HG02623 (cell line): ENCODE results near the gene TNC.
"Not testable (repeated sequence)": the region's sequence is repeated elsewhere in the genome, so short reads cannot be mapped to it uniquely, and the experiment has no call there.

ENCODE experiments used
- ATAC-seq: cut with Tn5 transposase; IDR thresholded peaks from one replicate; pipeline ENCODE4 v1.9.1; 2021; ENCODE audit warnings: moderate library complexity; ENCODE audit not compliant: unreplicated experiment

TNC gene

DNA sequence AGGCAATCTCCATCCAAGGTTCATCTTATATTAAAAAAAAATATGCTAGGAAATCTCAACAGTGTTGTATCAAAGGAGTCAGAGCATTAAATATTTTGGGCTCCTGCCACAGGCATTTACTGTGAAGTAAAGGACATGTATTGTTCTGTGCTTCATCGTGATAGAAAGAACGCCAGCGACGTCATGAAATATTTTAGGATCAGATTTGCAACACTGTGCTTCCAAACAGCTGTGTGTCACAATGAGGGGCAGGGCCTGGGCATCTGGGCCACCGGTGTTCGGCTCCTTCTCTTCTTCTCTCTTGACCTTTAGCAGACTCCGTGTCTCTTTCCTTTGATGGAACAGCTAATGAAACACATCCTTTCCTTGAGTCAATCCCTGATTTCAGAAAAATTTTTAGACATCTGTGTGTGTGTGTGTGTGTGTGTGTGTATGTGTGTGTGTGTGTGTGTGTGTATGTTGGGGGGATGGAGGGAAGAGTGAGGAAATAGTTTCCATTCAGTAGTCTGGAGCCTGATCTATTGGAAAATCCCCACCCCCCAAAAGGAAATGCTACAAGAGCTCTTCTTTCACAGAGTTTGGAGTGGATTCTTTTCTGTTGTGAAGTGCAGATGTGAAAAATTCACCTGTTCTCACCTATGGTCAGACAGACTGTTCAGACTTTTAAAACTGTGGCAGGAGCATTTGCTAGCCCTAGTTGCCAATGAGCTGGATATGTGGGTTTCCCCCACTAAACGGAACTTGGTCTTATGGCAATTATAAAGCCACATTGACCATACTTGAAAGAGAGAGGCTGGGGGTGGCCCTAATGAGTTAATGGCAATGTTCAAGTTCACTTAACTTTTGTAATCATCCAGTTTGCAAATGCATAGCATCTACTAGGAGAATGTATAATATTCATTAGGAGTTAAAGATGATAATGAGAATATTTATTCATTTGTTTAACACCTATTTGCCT is 18.1 kb upstream of the TNC start:
- no peak for ATAC-seq

DNA sequence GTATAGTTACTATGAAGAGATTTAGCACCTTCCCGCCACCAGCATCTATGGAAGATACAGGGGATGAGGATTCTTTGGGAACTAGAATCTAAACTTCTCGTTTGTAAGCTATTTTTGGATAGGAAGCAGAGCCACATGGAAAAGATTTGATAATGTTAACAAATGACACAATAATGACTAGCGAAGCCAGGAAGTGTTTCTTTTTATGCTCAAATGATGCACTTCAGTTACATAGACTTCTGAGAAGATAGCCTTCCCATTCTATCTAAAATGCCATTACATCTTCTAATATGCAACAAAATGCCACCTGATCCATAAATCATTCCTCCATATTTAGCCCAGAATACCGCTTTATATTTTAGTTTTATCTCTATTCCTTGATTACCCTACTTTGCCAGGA is 17.0 kb upstream of the TNC start:
- ATAC-seq = no peak

DNA sequence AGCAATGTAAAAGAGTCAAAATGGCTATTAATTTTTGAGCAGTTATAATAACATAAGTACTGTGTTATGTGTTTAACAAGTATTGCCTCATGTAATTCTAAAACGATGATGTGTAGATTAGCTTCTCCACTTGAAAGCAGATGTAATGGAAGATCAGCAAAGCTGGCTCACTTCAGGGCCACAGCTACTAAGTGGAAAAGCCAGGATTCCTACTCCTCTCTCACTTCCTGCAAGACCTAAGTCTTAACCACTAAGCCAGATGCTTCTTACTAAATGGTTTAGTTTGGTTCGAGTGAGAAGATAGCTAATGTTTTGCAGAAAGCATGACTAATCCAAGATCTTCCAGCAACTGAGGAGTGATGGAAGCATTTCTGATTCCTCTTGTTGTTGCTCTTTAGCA is 15.7 kb upstream of the TNC start:
- no peak for ATAC-seq

DNA sequence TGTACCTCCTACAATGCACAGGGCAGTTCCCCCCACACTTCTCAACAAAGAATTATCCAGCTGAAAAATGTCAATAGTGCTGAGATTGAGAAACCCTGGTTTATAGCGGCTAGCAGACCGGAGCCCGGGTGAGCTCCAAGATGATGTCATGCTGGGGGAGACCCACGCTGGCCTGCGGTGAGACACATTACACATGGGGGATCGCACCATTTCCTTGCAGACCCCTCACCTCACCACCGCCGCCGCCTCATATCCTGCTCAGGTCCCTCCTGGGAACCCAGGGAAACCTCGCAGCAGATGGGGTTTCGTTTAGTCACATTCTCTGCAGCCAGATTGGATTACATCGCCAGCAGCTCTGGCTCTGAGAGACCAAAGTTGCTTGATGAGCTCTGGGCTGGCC is 14.7 kb upstream of the TNC start:
- ATAC-seq = no peak

DNA sequence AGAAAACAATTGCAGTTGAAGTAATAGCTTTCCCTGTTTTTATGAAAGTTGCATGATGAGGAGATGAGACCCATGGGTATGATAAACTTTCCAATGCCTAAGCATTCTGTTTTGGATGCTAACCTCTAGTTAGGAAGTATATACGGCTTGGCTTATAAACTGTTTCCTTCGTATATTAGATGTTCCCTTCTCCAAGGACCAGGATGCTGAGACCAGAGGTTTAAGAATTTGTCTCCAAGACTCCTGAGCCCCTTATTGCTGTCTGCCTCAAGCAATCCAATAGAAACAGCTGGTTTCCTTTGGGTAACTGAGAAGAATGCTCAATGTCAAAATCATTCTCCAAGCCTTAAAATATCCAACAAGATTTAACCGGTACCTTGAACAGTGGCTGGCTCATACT is 12.2 kb upstream of the TNC start:
- no peak for ATAC-seq

DNA sequence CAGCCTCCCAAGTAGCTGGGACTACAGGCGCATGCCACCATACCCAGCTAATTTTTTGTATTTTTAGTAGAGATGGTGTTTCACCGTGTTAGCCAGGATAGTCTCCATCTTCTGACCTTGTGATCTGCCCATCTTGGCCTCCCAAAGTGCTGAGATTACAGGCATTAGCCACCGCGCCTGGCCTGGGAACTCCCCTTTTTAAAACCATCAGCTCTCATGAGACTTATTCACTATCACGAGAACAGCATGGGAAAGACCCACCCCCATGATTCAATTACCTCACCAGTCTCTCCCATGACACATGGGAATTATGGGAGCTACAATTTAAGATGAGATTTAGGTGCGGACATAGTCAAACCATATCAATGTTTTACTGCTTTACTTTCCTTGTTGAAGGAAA is 10.8 kb upstream of the TNC start:
- not testable (repeated sequence) for ATAC-seq

DNA sequence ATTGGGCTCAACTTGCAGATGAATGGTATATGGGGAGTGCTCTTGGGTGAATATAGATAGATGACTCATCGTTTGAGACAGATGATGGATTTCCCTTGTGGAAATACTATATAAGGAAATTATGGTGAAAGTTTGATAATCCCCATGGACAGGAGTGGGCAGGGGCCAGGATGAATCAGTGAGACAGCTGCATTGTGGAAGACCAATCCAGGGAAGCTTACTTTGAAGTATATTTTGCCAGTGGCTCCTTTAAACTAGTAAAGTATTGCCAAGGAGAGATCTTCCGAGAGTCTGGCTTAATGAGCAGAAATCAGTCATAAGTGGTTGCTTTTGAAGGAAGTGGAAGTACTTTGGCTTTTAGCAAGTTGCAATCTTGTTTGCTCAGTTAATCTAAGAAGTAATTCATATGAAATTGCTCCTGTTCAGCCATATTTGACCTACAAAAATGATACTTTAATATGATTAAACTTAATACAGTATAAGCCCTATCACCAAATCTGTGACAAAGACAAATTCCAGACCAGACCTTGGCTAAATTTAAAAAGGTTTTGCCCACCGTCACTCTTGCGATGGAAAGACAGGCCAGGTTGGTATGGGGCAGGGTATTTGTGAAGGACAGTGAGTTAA is 9.3 kb upstream of the TNC start:
- no peak for ATAC-seq

DNA sequence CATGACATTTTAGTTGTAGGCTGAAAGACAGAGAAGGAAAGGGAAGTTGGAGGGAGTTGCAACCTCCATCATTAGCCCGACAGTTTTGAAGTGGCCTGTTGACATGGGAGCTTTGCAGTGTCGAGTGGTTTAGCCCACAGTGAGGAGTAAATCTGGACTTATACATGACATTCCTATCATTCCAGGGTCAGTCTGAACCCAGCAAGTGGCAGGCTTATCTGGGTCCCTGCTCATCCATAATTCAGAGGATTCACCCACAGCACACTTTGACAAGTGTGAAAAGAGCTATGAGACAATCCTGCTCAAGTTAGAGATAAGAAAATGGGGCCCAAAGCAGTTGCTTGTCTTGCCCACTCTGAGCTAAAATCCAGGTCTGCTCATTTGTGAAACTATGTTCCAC is 8.4 kb upstream of the TNC start:
- no peak for ATAC-seq

DNA sequence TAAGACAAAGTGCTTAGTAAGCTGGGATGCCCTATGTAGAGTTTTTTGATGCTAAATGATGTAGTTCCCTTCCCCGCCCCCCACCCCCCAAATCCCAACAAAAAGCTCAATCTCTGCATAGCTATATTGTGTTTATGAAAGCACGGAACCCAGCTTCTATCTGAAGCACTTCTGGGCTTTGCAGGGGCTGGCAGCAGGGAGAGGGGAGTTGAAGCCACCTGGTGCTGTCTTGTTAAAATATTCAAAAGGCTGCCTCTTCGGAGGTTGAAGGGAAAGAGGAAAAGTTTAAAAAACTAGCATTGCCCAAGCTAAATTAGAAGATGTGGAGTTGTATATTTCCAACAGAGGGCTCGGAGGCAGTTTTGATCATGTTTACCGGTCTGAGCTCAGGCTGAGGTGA is 5.0 kb upstream of the TNC start:
- no peak for ATAC-seq

DNA sequence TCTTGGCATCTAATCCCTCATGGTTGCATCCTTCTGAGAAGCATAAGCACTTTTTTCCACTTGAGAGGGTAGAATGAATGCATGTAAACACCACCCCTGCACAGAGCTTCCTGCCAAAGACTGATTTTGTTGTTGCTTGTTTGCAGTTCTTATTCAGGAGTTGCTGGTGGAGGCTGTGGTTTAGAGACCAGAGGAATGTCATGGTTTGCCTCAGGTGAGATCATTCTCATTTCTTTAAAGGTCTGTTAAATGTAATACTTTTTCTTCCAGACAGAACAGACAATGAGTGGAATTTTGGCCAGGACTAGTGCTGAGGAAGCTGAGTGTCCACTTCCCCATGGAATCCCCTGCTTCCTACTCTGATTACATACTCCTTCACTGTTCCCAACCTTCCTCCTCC is 3.2 kb upstream of the TNC start:
- no peak for ATAC-seq

DNA sequence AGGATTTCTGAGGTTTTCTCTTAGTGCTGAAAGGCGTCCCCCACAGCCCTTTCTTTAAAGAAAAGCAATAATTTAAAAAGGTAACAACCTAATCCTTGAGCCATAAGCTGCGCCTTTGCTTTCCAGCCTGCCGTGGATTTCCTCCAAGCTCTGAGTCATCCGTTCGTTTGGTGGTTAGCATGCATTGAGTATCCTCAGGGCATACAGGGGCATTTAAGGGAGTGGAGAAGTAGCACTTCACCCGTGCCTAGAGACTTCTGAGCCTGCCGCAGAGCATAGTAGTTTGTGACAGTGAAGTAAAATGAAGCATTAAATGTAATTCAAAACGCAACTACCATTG is 892 bp upstream of the TNC start:
- ATAC-seq = no peak

DNA sequence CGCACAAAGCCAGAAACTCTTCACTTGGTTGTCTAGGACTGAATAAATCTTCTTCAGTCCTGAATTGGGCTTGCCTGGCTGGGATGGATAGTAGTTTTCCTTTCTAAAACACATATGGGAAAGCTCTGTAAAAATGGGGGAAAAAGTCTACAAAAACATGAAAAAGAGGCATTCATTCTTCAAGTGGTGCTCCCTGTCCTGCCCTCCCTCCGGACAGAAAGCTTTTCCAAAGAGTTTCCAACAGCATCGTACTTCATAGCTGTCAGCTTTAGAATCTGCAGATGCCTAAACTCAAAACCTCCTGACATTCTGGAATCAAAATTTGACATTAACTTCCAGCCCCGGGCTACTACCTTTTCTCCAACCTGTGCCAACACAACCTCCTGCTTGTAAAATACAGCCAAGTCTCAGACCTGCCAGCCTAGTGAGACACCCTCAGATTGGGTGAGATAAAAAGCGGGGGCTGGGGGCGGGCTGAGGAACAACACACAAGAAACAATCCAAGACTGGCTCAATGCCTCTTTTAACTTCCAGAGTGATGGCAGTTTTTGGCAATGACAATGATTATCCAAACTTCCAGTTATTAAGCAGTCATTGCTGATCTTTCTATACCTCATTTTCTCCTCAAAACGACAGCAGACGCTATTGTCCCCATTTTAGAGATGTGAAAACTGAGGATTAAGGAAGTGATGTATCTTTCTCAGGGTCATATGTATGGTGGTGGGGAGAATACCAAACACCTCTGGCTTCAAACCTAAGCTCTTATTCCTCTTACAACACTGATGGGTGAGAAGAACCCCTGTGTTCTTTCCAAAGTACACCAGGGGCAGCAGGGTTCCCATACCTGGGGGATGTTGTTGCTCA is 1.3 kb downstream of the TNC start:
- ATAC-seq = no peak

DNA sequence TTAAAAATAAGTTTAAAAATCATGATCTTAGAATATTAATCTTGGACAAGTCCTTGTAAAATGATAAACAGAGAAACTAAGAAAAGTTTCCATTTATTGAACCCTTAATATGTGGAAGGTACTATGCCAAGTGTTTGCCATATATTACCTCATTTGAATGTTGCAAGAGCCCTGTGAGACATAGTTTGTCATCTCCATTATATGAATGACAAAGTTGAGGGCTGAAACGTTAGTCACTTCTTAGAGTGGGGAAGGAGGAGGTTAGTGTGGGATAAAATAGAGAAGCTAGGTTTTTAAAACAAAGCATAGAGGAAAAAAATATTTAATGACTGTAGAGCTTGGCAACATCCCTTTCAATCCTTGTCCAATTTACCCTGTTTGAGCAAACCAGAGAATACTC is 2.0 kb downstream of the TNC start:
- no peak for ATAC-seq

DNA sequence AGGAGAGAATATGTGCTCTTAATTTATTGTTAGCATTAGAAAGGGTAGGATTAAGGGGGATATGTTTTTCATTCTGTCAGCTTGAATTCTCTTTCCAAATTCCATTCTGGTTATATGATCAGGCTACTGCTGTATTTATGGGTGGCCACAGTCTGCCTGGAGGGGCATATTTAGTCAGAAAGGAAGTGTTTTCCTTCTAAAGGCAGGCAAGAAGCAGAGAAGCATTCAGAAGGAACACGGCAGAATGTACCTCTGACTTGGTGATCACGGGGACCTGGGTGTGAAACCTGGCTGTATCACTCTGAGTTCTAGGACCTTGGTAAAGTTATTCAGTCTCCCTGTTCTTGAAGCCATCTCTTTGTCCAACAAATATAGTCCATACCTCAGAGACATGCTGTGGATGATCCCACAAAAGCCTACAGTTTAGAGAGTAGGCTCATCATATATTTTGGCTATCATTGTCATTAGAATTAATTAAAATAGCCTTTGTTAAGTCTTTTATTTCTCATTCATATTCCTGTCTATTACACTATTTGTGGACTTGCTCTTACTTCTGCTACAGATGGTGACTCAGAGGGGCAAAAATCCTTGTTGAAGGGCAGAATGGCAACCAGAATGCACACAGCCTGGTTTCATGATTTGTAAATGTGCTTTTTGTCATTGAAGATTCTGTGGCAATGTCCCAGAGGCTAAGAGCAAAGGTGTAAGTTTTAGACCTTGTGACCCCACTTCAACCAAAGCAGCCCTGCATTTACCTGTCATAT is 2.7 kb downstream of the TNC start:
- ATAC-seq = no peak

DNA sequence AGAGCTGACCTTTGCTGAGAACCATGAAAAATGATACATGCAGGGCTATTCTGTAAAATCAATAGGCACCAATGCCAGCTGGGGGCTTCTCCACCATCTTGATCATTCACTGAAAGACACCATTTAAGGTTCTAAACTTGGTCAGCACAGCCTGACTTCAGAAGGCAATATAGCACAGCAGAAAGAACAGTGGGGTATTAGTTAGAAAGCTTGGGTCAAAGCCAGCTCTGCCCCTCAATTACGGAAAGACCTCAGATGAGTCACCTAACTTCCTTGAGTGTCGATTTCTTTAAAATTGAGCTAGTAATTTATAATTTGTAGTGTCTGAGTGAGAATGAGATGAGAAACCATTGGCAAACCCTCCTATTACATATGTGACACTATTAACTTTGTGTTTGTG is 3.4 kb downstream of the TNC start:
- no peak for ATAC-seq

DNA sequence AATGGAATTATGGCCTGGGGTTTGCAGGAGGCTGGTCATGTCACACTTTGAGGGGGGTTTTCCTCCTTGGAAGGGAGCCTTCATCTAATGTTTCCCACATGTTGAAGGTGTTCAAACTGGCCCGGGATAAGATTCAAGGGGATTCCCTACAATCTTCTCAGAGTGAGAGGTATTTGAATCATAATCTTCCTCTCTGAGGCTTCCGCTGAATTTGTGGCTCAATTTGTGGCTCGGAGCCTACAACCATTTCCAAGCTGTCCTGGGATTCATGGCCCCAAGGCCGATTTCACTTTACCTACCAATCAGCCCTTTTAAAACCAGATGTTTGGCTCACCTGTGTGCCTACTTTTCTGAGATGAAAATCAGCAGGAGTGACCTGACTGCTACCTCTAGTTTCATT is 3.9 kb downstream of the TNC start:
- no peak for ATAC-seq

DNA sequence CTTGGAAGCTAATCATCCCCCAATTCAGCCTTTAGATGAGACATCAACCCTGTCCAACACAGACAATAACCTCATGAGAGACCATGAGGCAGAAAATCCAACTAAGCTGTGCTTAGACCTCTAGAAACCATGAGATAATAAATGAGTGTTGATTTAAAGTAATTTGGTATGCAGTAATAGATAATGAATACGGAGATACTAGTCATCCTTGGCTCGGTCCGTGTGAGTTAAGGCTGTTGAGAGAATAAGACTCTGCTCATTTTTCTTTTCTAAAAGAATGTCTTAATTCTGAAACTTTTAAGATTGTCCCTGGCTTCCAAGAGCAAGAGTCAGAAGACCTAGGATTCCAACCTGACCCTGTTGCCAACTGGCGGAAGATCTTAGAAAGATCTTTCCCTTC is 6.1 kb downstream of the TNC start:
- ATAC-seq = no peak

DNA sequence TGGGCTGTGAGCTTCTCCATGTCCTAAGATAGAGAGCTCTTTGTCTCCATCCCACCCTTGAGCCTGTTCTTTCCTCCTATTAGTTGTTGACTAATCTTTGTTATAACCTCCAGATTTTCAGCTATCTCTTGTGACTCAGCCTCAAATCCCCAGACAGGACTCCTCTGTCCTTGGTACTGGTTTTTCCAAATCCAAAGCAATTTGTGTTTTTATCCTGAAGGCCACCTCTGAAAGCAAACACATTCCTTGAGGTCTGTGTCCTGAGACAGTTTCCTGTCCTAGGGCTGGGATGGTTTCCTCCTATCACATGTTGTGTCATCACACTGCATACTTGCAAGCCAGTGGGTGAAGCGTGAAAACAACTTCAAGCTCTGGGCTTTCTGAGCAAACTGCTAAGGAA is 8.5 kb downstream of the TNC start:
- no peak for ATAC-seq

DNA sequence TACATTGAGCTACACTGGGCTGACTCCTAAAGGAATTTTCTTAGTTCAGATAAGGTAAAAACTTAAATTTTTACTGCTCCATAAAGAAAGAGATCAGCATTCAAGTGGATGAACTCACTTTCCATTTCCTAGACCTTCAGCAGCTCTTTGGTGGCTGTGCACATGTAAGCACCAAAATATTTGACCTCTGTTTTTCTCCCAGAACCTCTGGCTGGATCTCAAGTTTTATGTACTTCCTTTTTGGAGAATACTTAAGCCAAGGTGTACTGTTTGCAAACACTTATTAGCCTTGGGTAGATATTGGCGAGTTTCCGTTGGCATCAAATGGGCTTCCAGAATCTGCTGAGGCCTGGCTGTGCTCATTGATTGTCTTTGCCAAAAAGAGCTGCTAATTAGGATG is 10.3 kb downstream of the TNC start:
- ATAC-seq = no peak

DNA sequence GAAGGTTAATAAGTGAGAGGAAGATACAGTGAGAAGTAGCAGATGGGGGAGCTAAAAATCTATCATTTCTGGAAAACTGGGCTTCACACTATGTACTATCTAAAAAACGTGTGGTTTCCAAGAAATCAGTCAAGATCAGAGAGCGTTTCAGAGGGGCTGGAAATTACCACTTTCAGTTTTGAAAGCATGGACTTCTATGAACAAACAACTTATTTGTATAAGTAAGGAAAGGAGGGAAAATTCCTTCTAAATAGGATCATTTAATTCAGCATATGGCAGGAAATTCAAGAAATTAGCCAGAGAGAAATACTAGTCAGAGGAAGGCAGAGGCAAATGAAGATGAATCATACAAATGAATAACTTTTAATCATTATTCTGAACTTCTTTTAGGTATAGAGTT is 11.3 kb downstream of the TNC start:
- no peak for ATAC-seq

DNA sequence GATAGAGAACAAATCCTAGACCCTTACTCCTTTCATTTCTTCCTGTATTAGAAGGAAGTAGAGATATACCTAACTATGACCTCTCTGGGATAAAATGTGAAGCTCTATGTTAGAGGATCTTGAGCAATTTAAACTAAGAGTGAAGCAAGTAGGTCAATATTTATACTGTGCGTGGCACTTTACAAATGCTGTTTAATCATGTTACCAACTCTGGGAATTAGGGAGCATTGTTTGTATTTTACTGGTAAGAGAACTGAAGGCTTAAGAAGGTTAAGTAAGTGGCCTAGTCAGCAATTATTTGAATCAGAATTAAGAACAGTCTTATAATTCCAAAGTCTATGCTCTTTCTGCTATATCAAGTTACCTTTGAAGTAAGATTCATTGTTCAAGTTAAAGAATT is 12.0 kb downstream of the TNC start:
- ATAC-seq = no peak
